NCI-H128 (cell line): ENCODE results near the gene PER1.

Experiments
- DNase-seq: peaks from one replicate; lab custom pipeline; 2025; ENCODE audit not compliant: unreplicated experiment; lab: John Stamatoyannopoulos, UW

Gene PER1

GRCh38 chr17:8167526-8167925 lies 15.3 kb upstream of the PER1 start:
- DNase-seq = no peak

GRCh38 chr17:8166731-8167130 lies 14.5 kb upstream of the PER1 start:
- no peak for DNase-seq

GRCh38 chr17:8164815-8165131 lies 12.6 kb upstream of the PER1 start:
- no peak for DNase-seq

DNA sequence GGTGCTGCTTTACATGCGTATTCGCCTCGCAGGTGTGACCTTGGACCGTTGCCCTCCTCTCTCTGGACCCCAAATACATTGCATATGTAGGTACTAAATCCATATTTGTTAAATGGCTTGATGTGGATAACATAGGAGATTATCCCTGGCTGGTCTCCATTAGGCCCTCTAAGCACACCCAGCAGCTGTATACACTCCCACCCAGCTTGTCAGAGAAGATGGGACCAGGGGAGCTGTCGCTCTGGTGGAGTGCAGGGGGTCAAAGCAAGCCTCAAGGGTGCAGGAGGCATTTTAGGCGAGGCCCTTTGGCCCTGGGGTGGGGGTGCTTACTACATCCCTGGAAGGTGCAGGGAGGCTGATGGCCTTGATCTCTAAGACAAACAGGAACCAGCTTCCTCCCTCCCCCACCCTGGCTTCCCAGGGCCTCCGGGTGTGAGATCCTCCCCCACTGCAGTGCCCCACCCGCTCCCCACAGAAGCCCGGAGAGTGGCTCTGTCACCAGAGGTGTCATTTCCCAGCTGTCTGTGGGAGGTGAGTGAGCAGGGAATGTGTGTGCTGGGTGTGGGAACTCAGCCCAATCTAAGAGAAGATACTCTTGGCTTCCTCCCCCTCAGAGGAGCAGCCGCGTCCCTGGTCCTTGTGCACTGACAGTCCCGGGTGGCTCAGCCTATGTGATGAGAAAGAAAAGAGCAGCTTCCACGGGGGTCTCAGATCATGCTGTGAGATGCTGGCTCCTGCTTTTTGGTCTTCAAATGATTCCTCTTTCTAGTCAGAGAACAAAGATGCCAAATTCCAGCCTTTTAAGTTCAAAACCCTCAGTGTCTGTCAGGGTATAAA lies 12.0 kb upstream of the PER1 start:
- DNase-seq = no peak

GRCh38 chr17:8162997-8163977 lies 11.1 kb upstream of the PER1 start:
- no peak for DNase-seq

GRCh38 chr17:8162233-8162996 lies 10.2 kb upstream of the PER1 start, which contains the start of gene VAMP2:
VAMP2 (minus strand) TSS chr17:8162948; CDS start chr17:8162879, 69 bp downstream.
- no peak for DNase-seq

DNA sequence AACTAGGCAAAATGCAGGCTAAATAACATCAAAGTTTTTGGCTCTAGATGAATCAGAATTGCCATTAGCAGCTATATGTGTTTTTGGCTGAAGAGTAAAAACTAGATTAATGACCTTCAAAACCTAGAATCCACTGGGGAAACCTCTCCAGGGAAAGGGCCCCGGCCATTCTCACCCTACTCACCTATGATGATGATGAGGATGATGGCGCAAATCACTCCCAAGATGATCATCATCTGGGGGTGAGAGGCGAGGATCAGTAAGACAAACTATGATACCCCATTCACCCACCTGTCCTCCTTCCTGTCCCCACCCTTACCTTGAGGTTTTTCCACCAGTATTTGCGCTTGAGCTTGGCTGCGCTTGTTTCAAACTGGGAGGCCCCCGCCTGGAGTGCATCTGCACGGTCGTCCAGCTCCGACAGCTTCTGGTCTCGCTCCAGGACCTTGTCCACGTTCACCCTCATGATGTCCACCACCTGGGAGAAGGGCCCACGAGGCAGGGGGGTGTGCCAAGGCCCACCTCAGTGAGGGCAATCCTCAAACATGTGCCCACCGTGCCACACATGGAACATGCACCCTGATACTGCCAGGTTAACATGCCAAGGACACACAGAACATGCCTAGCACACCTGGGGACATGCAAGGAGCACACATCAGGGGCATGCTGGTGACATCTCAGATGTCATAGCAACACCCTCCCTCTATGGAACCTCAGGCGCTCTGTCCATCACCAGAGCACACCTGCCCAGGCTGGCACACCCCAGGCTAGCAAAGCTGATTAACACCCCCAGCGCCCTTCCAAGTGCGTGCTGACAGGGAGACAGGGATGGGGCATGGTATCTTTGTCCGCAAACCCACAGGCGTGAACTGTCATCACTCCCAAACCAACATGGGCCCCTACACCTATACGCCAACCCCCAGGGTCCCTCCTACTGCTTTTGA lies 9.4 kb upstream of the PER1 start:
- no peak for DNase-seq

GRCh38 chr17:8160741-8161221 lies 8.6 kb upstream of the PER1 start:
- no peak for DNase-seq

DNA sequence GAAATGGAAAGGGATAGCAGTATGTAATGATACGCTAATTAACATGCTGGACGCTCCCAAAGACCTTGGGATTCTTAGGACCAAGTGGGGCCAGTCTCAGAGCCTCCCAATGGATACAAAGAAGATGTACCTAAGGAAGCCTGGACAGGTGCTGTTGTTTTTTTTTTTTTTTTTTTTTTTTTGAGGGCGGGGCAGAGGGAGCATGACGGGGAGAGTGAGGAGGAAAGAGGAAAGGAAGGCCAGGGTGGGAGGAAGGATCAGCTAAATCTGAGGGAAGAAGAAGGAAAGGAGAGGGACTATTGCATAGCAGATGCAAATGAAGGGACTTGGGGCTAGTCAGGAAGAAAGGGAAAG lies 8.0 kb upstream of the PER1 start:
- DNase-seq = no peak

DNA sequence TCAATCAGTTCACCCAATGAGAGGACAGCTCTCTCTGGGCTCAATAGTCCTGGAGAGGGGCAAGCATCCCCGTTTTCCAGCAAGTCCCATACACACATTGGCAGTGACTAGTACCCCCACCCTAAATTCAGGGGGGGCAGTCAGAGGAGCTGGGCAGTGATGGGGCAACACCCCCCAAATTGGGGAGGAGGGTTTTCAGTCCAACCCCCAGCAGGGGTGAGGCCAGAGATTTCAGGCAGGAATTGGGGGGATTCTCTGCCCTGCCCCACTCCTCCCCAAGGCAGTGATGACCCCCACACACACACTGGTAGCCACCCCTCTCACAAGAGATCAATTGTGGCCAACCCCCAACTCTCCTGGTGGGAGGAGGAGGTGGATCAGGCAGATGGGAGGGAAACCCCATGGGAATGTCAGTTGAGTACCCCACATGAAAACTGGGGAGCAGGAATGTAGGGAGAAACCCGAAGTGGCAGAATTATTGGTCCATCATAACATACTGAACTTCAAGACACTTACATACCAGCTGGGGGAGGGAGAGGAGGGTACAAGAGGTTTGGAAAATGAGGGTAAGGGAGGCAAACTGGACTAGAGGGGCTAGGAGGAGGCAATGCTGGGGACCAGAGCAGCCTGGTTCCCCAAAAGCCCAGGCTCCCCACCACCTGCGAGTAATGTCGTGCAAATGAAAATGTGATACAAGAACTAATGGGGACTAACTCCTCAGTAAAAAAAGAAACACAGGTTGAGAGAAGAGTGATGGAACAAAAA lies 7.4 kb upstream of the PER1 start:
- DNase-seq = no peak

DNA sequence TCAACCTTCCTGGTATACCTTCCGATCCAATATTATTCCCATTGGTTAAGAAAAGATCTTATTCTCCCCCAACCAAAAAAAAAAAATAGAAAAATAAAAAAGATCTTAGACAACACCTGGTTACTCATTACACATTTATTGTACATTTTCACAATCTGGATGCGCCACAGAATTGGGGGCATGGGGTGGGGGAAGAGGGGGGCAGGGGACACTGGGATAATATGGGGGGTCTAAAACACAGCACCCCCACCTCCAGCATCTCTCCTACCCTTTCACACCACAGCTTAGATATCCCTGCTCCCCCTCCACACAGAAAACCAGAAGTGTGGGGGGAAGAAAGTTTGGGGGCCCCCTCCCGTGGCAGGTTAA lies 6.8 kb upstream of the PER1 start:
- no peak for DNase-seq

DNA sequence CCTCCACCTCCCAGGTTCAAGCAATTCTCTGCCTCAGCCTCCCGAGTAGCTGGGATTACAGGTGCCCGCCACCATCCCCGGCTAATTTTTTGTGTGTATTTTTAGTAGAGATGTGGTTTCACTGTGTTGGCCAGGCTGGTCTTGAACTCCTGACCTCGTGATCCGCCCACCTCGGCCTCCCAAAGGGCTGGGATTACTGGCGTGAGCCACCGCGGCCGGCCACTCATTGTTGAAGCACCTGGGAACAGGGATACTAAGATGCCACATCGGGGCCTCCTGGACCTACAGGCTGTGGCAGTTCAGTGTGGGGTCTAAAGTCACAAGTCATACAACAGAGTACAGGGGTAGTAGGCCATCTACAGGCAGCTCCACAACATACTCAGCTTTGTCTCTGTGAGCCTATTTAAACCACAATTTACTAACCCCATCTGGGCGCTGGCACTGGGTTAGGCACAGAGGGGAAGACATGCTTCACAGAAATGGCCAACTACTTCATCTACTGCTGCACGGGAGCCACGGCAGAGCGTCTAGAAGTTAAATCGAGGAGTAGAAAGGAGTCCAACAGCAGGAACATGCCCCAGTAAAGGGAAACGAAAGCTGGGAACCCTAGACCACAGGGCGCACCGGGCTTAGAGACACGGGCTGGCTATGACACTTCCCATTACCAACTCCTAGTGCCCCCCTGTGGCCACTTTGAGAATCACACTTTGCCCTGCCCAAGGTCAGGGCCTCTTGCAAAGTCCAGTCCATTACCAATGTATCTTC lies 6.2 kb upstream of the PER1 start:
- DNase-seq = peak; percentile 37

GRCh38 chr17:8156246-8156992 lies 4.2 kb upstream of the PER1 start:
- peak; percentile 98 for DNase-seq

- no peak for DNase-seq
These were observed 3.7 kb upstream of the PER1 start for GRCh38 chr17:8155996-8156245.

DNA sequence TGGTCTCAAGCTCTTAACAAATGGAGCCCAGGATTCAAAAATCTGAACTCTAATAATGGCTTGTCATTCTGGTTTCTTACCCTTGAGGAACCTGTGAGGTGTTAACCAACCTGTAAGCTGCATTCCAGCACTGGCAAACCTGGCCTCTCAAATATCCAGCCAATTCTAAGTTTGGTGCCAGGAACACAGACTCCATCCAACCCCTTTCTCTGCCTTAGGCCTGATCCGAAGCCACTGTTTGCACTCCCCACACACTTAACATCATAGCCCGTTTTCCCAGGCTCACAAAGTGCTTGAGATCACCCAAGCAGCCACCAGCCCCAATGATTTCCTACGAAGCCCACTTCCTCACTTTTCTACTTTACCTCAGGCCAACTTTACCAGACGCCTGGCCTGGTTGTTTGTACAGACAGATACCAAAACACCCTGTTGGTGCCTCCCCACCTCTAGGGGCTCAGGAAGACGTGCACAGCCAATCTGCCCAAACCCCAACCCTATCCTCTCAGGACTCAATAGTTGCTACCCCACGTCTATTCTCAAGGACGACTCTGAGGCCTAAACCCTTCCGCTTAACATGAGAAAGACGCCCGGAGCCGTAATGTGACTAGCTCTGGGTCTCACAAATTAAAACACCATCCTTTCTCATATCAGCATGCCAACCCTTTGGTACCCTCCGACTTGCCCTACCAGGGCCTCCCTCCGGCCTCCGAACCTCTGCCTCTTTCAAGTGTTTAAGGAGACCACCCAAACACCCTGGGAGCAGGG lies 3.2 kb upstream of the PER1 start:
- DNase-seq = no peak

GRCh38 chr17:8154608-8155155 lies 2.5 kb upstream of the PER1 start:
- DNase-seq = no peak

DNA sequence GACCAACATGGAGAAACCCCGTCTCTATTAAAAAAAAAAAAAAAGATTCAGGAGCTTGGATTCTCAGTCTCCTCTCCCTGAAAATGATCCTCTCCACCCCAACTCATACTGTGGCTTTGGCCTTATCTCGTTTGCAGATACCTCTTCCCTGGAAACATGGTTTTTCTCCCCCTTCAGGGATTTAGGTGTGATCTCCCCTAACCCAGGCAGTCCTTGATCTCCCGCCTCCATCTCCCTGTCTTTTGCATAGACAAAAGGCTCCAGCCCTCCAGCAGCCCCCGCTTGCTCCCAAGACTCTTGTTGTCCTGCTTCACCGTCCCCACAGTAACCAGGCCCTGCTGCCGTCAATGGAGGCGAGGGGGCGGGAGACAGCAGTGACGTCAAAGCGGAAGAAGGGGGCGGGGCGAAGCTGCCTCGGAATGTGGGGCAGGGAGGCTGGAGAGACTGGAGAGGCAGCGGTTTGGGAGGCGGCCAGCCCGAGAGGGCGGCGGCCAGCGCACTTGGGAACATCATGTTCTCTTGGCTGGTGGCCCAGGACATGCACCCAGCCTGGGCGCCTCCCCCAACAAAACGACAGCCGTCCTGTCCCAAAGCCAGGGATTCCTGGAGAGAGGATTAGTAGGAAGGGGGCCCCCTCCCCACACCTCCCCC lies 1.9 kb upstream of the PER1 start:
- DNase-seq = no peak
